ENCODE results near the gene MEI1. TPM values are rescaled to one million over a fixed set of nuclear protein-coding genes. Genes with fewer than 3 reads are reported as not detected.

The MEI1 gene
- polyA plus RNA-seq, 1 donor from 2014 or later, result not detected

DNA sequence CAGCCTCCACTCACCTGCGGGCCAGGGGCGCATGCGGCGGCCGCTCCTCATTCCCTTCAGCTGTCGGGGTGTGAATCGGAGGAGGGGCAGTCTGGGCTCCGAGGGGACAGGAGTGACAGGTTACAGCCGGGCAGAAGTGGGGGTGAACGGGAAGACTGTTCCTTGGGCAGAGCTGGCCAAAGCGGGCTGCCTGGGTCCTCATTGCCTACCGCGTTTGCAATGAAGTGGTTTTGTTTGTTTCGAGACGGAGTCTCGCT lies 733 bp downstream of the MEI1 start:
- H3F3A ChIP-seq (ENCODE audit: insufficient read depth, low read length, poor library complexity, severe bottlenecking), result no peaks in the 10 kb centered on the region
- H4K20me1 ChIP-seq (ENCODE audit: insufficient read depth), result no peaks in the 10 kb centered on the region
- H3K27ac ChIP-seq (ENCODE audit: low read length), result no peak overlapping the region
- TF ChIP-seq TAF1 (IDR thresholded peaks at IDR 0.05; ENCODE audit: low read depth) (no peak), POLR2AphosphoS5 (IDR thresholded peaks at IDR 0.05) (no peak), EZH2 (IDR thresholded peaks at IDR 0.05; ENCODE audit: borderline replicate concordance, insufficient read depth, low read length, poor library complexity, severe bottlenecking) (no peak), MXI1 (conservative IDR thresholded peaks at IDR 0.05; ENCODE audit: poor library complexity, severe bottlenecking) (no peak), SMC3 (conservative IDR thresholded peaks at IDR 0.05; ENCODE audit: poor library complexity) (no peak), RAD21 (conservative IDR thresholded peaks at IDR 0.05) (no peak), EP300 (conservative IDR thresholded peaks at IDR 0.05; ENCODE audit: poor library complexity, severe bottlenecking) (no peak)
- TF ChIP-seq, protein P1, sequence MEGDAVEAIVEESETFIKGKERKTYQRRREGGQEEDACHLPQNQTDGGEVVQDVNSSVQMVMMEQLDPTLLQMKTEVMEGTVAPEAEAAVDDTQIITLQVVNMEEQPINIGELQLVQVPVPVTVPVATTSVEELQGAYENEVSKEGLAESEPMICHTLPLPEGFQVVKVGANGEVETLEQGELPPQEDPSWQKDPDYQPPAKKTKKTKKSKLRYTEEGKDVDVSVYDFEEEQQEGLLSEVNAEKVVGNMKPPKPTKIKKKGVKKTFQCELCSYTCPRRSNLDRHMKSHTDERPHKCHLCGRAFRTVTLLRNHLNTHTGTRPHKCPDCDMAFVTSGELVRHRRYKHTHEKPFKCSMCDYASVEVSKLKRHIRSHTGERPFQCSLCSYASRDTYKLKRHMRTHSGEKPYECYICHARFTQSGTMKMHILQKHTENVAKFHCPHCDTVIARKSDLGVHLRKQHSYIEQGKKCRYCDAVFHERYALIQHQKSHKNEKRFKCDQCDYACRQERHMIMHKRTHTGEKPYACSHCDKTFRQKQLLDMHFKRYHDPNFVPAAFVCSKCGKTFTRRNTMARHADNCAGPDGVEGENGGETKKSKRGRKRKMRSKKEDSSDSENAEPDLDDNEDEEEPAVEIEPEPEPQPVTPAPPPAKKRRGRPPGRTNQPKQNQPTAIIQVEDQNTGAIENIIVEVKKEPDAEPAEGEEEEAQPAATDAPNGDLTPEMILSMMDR (IDR thresholded peaks at IDR 0.05; ENCODE audit: poor library complexity, severe bottlenecking), result no peak
- TF ChIP-seq, protein P2, sequence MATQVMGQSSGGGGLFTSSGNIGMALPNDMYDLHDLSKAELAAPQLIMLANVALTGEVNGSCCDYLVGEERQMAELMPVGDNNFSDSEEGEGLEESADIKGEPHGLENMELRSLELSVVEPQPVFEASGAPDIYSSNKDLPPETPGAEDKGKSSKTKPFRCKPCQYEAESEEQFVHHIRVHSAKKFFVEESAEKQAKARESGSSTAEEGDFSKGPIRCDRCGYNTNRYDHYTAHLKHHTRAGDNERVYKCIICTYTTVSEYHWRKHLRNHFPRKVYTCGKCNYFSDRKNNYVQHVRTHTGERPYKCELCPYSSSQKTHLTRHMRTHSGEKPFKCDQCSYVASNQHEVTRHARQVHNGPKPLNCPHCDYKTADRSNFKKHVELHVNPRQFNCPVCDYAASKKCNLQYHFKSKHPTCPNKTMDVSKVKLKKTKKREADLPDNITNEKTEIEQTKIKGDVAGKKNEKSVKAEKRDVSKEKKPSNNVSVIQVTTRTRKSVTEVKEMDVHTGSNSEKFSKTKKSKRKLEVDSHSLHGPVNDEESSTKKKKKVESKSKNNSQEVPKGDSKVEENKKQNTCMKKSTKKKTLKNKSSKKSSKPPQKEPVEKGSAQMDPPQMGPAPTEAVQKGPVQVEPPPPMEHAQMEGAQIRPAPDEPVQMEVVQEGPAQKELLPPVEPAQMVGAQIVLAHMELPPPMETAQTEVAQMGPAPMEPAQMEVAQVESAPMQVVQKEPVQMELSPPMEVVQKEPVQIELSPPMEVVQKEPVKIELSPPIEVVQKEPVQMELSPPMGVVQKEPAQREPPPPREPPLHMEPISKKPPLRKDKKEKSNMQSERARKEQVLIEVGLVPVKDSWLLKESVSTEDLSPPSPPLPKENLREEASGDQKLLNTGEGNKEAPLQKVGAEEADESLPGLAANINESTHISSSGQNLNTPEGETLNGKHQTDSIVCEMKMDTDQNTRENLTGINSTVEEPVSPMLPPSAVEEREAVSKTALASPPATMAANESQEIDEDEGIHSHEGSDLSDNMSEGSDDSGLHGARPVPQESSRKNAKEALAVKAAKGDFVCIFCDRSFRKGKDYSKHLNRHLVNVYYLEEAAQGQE (IDR thresholded peaks at IDR 0.05; ENCODE audit: borderline replicate concordance), result no peak
- H3K9ac ChIP-seq (ENCODE audit: low read length), result no peak overlapping the region
- H3K9me3 ChIP-seq (ENCODE audit: low read length), result no peaks in the 10 kb centered on the region
- no peak overlapping the region for H2AFZ ChIP-seq (ENCODE audit: low read depth, low read length)
- no peak overlapping the region for H3K4me2 ChIP-seq (ENCODE audit: low read length)
- no peaks in the 10 kb centered on the region for H3K27me3 ChIP-seq (ENCODE audit: insufficient read depth, low read depth, low read length)
- H3K79me2 ChIP-seq (replicated peaks; ENCODE audit: insufficient read depth, low read length), result no peaks in the 10 kb centered on the region
- no peak overlapping the region for H3K4me3 ChIP-seq (ENCODE audit: low read length)
- H3K36me3 ChIP-seq (ENCODE audit: insufficient read depth, low read length), result no peaks in the 10 kb centered on the region
- no peaks in the 10 kb centered on the region for H3K9me2 ChIP-seq (ENCODE audit: insufficient read depth, low read length)

DNA sequence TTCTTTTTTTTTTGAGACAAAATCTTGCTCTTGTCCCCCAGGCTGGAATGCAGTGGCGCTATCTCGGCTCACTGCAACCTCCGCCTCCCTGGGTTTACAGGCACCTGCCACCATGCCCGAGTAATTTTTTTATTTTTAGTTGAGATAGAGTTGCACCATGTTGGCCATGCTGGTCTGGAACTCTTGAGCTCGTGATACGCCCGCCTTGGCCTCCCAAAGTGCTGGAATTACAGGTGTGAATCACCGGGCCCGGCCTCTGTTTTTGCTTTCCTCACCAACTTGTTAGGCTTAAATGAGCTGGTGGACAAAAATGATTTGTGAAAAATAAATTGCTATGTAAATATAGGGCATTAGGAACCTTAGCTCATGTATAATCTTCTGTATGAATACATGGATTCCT lies 3.5 kb downstream of the MEI1 start:
- Histone ChIP-seq H3K36me3 (ENCODE audit: insufficient read depth, low read length) (no peaks in the 10 kb centered on the region), H3K4me2 (ENCODE audit: low read length) (no peak overlapping the region), H3F3A (ENCODE audit: insufficient read depth, low read length, poor library complexity, severe bottlenecking) (no peaks in the 10 kb centered on the region), H4K20me1 (ENCODE audit: insufficient read depth) (no peaks in the 10 kb centered on the region), H3K9me3 (ENCODE audit: low read length) (no peaks in the 10 kb centered on the region), H3K27ac (ENCODE audit: low read length) (no peak overlapping the region), H3K79me2 (replicated peaks; ENCODE audit: insufficient read depth, low read length) (no peaks in the 10 kb centered on the region), H3K4me3 (ENCODE audit: low read length) (no peak overlapping the region), H3K9me2 (ENCODE audit: insufficient read depth, low read length) (no peaks in the 10 kb centered on the region), H2AFZ (ENCODE audit: low read depth, low read length) (no peak overlapping the region), H3K9ac (ENCODE audit: low read length) (no peak overlapping the region), H3K27me3 (ENCODE audit: insufficient read depth, low read depth, low read length) (no peaks in the 10 kb centered on the region)
- no peak for TF ChIP-seq POLR2AphosphoS5 (IDR thresholded peaks at IDR 0.05)
- TF ChIP-seq, protein P1 (IDR thresholded peaks at IDR 0.05; ENCODE audit: poor library complexity, severe bottlenecking), result no peak
- no peak for TF ChIP-seq EZH2 (IDR thresholded peaks at IDR 0.05; ENCODE audit: borderline replicate concordance, insufficient read depth, low read length, poor library complexity, severe bottlenecking)
